AG08396 (cell line): ENCODE results near the gene PITPNC1.

ENCODE experiments used
- DNase-seq: peaks from one replicate; pipeline ENCODE4 v3.0.0; 2012; ENCODE audit warnings: low spot score, mixed read lengths

Gene PITPNC1

DNA sequence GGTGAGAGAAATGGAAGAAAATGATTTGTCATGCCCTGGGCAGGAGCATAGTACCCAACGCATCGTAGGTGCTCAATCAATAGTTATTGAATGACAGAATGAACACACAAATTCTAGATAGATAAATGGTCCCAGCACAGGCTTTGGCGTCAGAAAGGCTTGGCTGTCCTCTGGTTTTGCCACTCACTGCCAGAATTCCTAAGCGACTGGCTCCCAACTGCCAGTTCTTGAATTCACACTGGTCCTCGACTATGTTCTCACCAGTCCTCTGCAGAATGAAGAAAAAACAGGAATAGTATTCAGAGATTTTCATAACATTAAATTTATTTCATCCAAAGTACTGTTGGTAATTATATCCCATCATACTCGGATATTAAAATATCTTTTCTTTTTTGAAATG lies 177.6 kb downstream of the PITPNC1 start:
- no peak for DNase-seq

DNA sequence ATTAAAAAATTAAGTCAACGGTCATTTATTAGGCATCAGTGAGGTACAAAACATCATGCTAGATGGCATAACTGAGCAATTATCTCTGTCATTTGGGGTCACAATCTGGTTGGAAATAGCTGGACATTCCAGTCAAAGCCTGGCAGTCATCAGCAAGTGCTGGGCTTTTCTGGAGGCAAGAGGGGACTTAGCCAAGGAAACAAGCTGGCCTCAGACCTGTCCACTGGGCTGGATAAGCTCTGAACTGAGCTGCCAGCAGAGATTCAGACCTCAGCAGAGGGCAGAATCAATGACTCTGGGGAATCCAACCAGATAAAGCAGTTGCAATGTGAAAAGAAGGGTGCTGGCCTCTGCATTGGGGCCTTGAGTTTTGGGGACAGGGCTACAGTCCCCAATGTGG lies 178.8 kb downstream of the PITPNC1 start:
- DNase-seq, result no peak

DNA sequence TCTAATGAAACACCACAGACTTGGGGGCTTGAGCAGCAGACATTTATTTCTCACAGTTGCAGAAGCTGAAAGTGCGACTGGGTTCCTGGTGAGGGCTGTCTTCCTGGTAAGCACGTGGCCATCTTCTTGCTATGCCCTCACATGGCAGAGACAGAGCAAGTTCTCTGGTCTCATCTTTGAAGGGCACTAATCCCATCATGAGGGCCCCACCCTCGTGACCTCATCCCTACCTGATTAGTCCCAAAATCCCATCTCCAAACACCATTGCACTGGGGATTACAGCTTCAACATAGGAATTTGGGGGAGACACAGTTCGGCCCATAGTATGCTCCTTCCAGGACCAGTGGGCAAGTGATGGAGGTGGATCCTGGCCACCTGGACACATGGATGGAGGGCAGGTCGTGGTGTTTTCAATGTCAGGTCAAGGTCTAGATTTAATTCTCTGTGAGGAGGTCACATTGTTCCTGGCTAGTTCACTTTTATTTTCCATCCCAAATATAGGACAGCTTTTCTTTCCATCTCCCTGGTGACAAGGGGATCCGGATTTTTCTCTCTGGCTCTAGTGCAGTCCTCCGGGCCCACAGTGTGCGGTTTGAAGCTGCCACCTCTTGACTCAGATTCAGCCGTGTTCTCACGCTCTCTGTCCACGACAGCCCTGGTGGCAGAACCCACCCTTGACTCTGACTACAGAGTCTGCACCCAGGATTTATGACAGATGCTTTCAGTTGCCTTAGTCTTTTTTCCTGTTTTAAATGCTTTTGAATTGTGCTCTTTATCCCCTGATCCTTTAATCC lies 180.2 kb downstream of the PITPNC1 start:
- DNase-seq, result no peak

GRCh38 chr17:67557921-67558320 lies 180.8 kb downstream of the PITPNC1 start:
- DNase-seq, result no peak

GRCh38 chr17:67558740-67559380 lies 181.8 kb downstream of the PITPNC1 start:
- DNase-seq, result no peak

- no peak for DNase-seq
Observed at GRCh38 chr17:67559381-67559966, 182.4 kb downstream of the PITPNC1 start.

DNA sequence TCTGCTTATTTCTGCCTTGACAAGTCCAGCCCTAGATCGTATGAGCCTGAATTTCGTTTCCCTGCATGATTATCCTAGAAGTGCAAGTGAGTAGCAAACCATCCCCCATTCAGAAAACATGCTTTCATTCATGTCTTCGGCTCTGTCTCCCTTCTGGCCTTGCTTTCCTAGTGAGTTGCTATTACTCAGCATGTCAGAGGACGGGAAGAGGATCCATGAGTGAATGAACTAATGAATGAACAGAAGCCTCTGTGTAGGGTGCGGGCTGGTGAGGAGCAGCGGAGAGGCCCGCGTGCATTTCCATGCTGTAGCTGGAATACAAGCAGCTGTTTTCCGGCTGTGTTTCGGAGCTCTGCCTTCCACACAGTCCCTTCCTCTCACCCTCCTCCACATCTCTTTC lies 184.9 kb downstream of the PITPNC1 start:
- DNase-seq, result no peak

DNA sequence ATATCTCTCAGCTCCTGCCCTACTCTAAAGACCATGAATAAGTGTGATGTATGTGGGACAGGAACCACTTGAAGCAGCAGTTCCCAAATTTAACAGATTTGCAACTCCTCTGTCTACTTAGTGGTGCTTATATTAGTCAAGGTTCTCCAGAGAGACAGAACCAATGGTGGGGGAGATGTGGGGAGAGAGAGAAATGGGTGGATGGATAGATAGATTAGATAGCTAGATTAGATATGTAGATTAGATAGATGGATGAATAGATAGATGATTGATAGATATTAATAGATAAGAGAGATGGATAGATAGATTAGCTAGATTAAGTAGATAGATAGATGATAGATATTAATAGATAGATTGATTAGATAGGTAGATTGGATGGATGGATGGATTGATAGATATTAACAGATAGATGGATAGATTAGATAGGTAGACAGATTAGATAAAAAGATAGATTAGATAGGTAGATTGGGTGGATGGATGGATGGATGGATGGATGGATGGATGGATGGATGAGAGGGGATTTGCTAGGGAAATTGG lies 186.7 kb downstream of the PITPNC1 start:
- DNase-seq, result no peak

DNA sequence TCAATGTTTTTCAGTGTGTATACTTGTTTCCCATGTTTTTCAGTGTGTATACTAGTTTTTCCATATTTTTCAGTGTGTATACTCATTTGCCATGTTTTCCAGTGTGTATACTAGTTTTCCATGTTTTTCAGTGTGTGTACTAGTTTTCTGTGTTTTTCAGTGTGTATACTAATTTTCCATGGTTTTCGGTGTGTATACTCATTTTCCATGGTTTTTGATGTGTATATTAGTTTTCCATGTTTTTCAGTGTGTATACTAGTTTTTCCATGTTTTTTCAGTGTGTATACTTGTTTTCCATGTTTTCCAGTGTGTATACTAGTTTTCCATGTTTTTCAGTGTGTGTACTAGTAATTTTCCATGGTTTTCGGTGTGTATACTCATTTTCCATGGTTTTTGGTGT lies 188.0 kb downstream of the PITPNC1 start:
- DNase-seq, result no peak

DNA sequence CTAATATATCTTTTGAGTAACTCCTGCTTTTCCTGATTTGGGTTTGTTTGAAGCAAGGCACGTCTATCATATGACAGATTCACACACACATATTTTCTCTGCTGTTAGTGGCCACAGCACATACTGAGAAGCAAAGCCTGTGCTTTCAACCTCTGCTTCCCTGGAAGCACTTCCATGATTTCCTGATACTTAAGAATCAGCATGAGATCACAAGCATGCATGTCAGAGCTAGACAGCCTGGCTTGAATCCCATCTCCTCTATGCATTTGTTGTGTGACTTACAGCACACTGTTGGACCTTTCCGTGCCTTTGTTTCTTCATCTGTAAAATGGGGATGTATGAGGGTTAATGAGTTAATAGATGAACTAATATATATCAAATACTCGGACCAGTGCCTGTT lies 189.6 kb downstream of the PITPNC1 start:
- DNase-seq, result no peak

- DNase-seq, result no peak
Observed at GRCh38 chr17:67569015-67569451, 192.0 kb downstream of the PITPNC1 start.

DNA sequence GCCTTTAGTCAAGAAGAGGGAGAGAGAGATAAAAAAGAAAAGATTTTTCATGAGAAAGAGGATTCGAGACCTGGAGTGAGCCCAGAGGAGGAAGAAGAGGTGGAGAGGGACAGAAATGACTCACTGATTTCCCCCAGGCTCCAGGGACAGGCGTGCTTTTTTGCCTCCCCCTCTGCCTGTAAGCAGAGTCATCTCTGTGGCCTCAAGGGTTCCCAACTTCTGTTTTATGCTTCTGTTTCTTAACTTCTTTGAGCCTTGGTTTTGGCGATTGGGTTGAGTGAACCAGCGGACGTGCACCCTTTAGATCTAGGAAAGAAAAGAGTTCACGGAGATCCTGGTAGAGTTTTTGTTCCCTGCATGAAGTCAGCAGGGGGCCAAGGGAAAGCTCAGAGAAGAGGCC lies 192.8 kb downstream of the PITPNC1 start:
- no peak for DNase-seq

DNA sequence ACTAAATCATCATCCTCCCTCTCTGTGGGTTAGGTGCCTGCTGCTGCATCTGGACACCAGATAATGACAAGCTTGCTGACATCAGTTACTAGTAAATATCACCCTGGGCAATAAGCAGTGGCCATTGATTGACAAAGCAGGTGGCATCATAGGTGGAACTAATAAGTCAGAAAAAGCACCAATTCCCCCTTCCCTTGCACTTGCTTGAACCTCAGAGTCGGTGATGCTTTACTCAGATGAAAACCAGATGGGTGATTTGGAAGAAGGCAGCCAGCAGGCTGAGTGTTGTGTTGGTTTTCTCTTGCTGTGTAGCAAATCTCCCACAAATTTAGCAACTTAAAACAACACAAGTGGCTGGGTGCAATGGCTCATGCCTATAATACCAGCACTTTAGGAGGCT lies 193.7 kb downstream of the PITPNC1 start:
- no peak for DNase-seq

DNA sequence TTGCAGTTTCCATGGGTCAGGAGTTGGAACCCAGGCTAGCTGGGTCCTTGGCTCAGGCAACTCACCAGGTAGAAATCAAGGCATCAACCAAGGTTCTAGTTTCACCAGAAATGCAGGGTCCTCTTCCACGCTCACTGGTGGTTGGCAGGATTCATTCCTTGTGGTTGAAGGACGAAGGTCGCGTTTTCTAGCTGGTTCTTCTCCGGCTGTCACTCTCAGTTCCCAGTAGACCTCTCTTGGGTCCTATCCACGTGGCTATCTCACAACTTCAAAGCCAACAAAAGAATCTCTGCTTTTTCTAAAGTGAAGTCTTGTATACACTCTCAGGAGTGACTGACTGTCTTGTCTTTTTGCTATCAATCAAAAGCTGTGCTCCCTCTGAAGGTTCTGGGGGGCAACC lies 194.4 kb downstream of the PITPNC1 start:
- DNase-seq, result no peak

- DNase-seq, result no peak
Observed at GRCh38 chr17:67573987-67574657, 197.0 kb downstream of the PITPNC1 start.

DNA sequence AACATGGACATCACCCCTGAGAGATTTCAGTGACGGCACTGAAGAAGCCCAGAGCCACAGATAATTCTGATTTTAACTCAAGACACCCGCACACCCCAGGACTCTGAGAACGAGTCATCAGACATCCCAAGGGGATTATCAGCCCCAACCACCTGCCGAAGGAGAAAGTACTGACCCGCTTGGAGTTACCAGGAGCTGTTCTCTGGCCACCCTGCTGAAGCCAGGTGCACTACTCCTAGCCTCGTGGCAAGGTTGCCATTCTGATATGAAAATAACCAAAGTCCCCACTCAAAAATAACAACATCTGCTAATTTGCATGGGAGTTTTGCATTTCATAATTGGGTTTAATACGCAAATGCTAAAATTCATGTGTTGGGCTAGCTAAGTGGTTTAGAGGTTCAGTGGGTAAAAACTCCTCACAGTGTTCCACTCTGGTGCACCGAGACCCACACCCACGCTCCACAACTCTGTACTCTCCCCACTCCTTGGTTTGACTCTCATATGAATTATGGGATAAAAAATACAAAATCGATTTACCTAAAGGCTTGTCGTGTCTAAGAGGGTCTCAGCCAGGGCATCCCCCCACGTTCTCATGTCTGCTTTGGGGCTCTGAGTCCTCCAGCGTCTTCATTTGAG lies 197.7 kb downstream of the PITPNC1 start:
- no peak for DNase-seq

DNA sequence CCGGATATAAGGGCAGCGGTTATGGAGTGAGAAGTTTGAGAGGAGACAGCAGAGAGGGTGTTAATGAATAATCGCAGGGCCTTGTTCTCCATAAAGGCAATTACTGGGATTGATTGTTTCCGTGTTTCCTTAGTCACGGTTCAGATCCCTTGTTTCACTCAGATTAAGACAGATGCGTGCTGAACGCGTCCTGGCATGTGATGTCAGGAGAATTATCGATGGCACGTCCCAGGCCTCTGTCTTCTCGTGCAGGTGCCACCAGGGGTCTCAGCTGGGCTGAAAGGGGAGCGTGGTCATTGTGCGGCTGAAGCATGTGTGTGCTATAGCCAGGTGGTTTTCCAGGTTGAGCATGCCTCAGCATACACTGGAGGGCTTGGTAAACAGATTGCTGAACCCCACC lies 198.2 kb downstream of the PITPNC1 start:
- DNase-seq, result no peak

GRCh38 chr17:67576471-67577115 lies 199.5 kb downstream of the PITPNC1 start:
- no peak for DNase-seq

DNA sequence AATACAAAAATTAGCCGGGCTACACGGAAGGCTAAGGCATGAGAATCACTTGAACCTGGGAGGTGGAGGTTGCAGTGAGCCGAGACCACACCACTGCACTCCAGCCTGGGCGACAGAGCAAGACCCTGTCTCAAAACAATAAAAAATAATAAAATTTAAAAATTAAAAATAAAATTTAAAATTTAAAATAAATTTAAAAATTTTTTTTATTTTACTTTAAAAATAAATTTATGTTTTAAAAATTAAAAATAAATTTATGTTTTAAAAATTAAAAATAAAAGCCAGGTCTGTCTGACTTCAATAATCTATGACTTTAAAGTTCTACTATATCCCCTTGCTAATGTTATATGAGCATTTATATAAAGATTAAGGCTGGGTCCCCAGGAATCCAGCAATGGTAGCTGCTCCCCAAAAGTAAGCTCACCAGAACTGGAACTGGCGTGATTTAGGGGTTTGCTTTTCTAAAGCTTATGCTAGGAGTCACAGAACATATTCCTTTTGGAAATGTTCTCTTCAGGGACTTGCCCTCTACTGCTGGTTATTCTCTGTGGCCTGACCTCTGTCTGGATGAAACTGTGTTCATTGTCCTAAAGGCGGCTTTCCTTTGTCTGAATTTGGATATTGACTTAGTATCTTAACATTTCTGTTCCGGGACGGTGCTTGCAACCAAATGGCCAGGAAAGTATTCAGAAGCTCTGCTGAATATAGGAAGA lies 200.5 kb downstream of the PITPNC1 start:
- DNase-seq, result no peak

DNA sequence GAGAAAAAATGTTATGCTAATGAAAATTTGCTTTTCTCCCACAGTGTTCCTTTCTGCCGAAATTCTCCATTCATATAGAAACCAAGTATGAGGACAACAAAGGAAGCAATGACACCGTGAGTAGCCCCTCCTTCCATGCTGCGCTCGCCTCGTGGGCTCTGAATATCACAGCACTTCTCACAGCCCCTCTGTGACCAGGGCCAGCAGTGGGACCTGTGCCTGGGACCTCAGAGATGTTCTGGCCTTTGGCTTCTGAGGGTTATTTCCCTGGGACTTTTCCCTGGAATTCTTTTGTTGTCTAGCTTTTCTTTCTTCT lies 201.0 kb downstream of the PITPNC1 start:
- DNase-seq, result no peak
